HS-5 (cell line): ENCODE data around the gene DNAH2.
A peak's percentile ranks its signal among the peaks of the same experiment; 100 is the strongest.

ENCODE experiments used
- DNase-seq: peaks from one replicate; pipeline ENCODE4 v3.0.0-alpha.2; 2012; ENCODE audit warnings: low read depth

The DNAH2 gene, protein sequence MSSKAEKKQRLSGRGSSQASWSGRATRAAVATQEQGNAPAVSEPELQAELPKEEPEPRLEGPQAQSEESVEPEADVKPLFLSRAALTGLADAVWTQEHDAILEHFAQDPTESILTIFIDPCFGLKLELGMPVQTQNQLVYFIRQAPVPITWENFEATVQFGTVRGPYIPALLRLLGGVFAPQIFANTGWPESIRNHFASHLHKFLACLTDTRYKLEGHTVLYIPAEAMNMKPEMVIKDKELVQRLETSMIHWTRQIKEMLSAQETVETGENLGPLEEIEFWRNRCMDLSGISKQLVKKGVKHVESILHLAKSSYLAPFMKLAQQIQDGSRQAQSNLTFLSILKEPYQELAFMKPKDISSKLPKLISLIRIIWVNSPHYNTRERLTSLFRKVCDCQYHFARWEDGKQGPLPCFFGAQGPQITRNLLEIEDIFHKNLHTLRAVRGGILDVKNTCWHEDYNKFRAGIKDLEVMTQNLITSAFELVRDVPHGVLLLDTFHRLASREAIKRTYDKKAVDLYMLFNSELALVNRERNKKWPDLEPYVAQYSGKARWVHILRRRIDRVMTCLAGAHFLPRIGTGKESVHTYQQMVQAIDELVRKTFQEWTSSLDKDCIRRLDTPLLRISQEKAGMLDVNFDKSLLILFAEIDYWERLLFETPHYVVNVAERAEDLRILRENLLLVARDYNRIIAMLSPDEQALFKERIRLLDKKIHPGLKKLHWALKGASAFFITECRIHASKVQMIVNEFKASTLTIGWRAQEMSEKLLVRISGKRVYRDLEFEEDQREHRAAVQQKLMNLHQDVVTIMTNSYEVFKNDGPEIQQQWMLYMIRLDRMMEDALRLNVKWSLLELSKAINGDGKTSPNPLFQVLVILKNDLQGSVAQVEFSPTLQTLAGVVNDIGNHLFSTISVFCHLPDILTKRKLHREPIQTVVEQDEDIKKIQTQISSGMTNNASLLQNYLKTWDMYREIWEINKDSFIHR (N-terminal part only)

GRCh38 chr17:7716901-7717755, at the start of gene DNAH2:
Gene DNAH2, plus strand, starts transcription at chr17:7717744. Its CDS starts 1,991 bp downstream, at chr17:7719735.
- peak; percentile 45 for DNase-seq

GRCh38 chr17:7668482-7668881, 49.1 kb upstream of the DNAH2 start:
- no peak for DNase-seq

DNA sequence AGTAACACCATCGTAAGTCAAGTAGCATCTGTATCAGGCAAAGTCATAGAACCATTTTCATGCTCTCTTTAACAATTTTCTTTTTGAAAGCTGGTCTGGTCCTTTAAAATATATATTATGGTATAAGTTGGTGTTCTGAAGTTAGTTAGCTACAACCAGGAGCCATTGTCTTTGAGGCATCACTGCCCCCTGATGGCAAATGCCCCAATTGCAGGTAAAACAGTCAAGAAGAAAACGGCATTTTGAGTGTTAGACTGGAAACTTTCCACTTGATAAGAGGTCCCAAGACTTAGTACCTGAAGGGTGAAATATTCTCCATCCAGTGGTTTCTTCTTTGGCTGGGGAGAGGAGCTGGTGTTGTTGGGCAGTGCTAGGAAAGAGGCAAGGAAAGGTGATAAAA, 44.3 kb upstream of the DNAH2 start:
- no peak for DNase-seq

- no peak for DNase-seq
Observed at GRCh38 chr17:7674934-7675333, 42.6 kb upstream of the DNAH2 start.

DNA sequence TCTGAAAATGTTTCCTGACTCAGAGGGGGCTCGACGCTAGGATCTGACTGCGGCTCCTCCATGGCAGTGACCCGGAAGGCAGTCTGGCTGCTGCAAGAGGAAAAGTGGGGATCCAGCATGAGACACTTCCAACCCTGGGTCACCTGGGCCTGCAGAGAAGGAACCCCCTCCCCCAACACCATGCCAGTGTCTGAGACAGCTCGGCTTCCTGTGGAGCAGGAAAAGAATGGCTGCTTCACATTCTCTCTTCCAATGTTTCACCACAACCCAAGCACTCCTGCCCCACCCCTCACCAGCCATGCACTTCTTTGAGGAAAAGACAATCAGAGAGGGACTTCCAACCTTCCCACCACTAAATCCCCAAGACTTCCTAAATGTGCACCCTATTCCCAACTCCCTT, 41.0 kb upstream of the DNAH2 start:
- DNase-seq, result no peak

DNA sequence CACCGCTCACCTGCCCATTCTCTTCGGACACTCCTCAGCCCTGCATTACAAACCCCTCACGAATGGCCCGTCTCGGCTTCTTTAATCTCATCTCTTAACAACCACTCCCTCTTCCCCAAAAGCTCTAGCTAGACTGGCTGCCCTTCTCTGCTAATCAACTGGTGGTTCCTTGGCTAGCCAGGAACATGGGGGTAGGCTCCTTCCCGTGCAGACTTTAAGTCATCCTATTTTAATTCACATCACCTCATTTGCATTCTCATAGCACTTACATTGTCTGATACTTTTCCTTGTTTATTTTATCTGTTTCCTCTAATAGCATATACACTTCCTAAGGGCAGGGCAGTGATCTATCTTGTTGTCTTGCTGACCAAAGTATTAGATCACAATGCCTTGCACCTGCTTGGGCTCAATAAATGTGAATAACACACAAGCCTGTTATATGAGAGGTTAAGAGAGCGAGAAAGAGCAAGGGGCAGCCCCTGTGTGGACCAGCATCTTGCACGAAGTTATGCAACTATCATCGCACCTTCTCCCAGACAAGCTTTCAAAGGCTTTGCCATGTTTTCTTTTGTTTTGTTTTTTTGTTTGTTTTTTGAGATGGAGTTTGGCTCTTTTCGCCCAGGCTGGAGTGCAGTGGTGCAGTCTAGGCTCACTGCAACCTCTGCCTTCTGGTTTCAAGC, 40.0 kb upstream of the DNAH2 start:
- DNase-seq, result no peak

- no peak for DNase-seq
Observed at GRCh38 chr17:7684851-7685532, 32.6 kb upstream of the DNAH2 start.

DNA sequence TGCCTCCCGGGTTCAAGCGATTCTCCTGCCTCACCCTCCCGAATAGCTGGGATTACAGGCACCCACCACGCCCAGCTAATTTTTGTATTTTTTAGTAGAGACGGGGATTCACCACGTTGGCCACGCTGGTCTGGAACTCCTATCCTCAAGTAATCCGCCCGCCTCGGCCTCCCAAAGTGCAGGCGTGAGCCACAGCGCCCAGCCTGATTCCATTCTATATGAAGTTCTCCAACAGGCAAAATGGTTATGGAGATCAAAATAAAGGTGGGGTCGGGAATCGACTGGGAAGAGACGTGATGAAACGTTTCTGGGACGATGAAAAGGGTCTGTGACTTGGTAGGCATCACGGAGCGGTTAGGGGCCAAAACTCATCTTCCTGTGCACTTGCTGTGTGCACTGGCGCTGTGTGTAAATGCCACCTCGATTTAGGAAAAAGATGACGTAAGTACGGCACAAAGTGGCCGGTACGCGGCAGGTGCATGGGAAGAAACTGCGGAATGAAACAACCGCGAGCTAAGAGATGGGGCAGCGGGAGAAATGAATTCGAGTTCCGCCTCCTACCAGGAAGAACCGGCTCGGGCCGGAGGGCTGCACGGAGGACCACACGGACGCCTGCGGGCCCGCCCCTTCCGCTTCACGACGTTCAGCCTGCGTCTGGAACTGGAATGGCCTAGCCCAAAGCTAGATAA, 31.9 kb upstream of the DNAH2 start:
- DNase-seq, result no peak

DNA sequence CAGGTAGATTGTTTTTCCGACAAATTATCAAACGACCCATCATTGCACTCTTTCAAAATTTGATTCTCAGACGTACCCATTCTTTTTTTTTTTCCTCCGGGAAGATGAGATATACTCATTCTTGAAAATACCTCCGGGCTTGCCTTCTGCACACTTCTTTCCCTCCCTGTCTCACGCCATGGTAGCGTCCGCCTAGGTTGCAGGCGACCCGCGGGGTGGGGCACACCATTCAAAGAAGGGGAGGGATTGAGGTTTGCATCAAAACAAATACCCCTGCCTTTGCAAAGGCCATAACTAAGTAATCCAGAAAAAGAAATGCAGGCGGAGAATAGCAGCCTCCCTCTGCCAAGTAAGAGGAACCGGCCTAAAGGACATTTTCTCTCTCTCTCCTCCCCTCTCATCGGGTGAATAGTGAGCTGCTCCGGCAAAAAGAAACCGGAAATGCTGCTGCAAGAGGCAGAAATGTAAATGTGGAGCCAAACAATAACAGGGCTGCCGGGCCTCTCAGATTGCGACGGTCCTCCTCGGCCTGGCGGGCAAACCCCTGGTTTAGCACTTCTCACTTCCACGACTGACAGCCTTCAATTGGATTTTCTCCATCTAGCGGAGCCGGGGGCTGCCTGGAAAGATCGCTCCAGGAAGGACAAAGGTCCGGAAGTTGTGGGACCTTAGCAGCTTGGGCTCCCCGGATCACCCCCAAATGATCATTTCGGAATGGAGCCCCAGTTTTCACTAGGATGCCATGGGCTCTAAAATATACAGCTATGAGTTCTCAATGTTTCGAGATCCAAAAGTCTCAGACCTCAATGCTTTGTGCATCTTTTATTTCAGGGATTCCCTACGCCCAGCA, 31.1 kb upstream of the DNAH2 start:
- DNase-seq, result peak; percentile 91

GRCh38 chr17:7687072-7687907, 30.3 kb upstream of the DNAH2 start, which contains the start of gene TP53:
Gene TP53, minus strand, starts transcription at chr17:7687490. Its CDS starts 10,896 bp downstream, at chr17:7676594.
- DNase-seq, result peak; percentile 88

DNA sequence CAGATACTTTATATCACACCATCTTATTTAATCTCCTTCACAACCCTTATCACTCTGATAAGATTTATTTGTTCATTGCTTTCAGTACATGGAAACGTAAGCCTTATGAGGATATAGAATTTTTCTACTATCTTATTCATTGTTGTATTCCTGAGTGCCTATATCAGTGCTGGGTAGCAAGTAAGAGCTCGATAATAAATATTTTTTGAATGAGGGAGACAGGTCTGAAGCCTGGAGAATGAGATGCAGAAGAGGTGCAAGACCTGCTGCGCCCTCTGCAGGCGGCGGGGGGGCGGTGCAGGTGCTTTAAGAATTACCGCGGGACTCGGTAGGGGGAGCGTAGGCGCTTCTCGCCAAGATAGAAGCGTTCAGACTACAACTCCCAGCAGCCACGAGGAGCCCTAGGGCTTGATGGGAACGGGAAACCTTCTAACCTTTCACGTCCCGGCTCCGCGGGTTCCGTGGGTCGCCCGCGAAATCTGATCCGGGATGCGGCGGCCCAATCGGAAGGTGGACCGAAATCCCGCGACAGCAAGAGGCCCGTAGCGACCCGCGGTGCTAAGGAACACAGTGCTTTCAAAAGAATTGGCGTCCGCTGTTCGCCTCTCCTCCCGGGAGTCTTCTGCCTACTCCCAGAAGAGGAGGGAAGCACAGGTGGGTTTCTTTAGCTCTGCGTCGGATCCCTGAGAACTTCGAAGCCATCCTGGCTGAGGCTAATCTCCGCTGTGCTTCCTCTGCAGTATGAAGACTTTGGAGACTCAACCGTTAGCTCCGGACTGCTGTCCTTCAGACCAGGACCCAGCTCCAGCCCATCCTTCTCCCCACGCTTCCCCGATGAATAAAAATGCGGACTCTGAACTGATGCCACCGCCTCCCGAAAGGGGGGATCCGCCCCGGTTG, 29.4 kb upstream of the DNAH2 start, which contains the start of gene WRAP53:
Gene WRAP53 (plus strand): TSS at position 570 of the 900 bp plus-strand sequence. CDS start 172 bp downstream, at position 742.
- DNase-seq, result peak; percentile 92

- no peak for DNase-seq
Observed at GRCh38 chr17:7688808-7689316, 28.7 kb upstream of the DNAH2 start.

DNA sequence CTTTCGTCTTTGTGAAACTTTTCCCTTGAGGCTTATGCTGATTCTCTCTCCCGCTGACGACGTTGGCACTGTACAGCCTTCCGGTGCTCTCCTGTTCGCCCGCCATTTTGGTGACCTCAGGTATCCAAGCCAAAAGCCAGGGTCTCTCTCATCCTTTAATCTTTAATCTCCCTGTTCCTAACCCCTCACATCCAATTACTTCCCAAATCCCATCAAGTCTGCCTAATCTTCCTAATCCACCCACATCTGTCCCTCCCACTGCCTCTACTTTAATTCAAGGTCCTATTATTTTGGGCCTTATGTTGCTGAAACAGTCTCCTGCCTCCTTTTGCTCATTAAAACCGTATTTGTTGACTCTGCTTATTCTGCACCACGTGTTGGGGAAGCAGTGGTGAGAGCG, 22.0 kb upstream of the DNAH2 start:
- no peak for DNase-seq

DNA sequence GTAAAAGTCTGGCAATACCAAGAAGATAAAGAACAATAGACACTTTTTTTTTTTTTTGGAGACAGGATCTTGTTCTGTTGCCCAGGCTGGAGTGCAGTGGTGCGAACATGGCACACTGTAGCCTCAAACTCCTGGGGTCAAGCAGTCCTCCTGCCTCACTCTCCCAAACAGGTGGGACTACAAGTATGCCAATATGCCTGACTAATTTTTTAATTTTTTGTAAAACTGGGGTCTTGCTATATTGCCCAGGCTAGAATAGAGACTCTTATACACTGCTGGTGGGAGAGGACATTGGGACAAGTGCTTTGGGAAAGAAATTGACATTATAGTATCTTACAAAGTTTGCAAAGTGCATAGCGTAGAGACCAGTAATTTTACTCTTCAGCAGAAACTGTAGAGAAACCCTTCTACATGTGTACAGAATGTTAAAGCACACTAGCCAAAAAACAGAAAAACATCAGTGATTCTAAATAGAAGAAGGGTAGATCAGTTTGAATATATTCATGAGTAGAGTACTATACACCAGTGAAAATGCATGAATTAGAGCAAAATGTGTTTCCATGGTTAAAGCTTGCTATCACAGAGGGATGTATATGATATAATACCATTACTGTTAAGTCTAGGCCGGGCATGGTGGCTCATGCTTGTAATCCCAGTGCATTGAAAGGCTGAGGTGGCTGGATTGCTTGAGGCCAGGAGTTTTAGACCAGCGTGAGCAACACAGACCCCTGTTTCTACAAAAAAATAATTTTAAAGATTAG, 19.5 kb upstream of the DNAH2 start:
- no peak for DNase-seq

DNA sequence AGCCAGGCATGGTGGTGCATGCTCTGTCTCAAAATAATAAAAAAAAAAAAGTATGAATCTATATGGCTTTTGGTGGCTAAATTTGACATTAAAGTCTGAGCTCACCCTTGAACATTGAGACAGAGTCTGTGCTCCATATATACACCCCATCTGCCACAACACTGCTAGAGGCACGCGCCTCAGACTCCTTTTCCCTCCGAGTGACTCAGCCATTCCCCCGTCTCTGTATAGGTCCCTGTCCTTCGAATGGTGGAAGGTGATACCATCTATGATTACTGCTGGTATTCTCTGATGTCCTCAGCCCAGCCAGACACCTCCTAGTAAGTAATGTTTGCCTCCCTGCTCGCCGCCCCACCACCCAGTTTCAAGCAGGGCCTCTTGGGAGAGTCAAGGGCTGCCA, 17.0 kb upstream of the DNAH2 start:
- no peak for DNase-seq

DNA sequence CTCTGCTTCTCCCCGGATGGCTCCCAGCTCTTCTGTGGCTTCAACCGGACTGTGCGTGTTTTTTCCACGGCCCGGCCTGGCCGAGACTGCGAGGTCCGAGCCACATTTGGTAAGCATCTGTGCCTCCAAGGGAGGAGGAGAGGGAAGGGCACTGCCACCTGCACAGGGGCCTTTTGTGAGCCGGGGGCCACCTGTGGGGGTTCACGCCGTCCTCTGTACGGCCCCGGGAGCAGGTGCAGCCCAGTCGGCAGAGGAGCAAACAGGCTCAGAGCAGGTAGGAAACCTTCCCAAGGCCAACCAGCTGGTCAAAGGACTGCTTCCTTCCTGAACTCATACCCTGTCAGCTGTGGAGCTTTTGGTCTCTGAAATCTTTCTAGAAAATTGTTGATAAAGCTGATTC, 15.9 kb upstream of the DNAH2 start:
- no peak for DNase-seq
